ENCODE measurements around the gene ROBO3.

Gene ROBO3

DNA sequence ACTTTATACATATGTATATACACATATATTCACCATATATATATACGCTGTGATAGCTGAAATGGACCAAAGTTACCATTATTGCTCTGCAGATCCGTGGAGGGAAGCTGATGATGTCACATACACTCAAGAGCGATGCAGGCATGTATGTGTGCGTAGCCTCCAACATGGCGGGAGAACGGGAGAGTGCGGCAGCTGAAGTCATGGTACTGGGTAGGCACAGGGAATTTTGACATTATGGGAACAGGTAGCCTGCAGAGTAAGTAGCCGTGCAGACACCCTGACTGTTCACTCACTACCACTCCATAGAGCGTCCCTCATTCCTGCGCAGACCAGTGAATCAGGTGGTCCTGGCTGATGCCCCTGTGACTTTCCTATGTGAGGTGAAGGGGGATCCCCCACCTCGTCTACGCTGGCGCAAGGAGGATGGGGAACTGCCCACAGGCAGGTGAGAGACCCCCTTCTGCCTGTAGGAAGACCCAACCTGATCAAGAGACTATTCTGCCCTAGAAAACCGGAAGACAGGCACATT lies 4.7 kb downstream of the ROBO3 start:
- Histone ChIP-seq H3K27me3 (replicated peaks in 2 of 5; ENCODE audit: control insufficient read depth in 4 of 5, insufficient read depth in 5 of 5, low read length in 4 of 5) (peaks cover 4 to 99% (median 62%) of the 10 kb centered on the region in 5 experiments), H3K4me1 (ENCODE audit: control extremely low read depth in 1 of 4, control insufficient read depth in 4 of 4, insufficient read depth in 4 of 4, low read length in 3 of 4) (peaks cover 0 to 29% (median 18%) of the 10 kb centered on the region in 4 experiments), H3K4me3 (ENCODE audit: control insufficient read depth in 1 of 7, extremely low read depth in 1 of 7, insufficient read depth in 4 of 7, low read depth in 2 of 7, low read length in 6 of 7) (no peak overlapping the region), H3K36me3 (ENCODE audit: control insufficient read depth in 4 of 4, insufficient read depth in 4 of 4, low read length in 3 of 4) (no peaks in the 10 kb centered on the region), H3K27ac (ENCODE audit: insufficient read depth in 1 of 2, low read depth in 1 of 2, low read length in 2 of 2, poor library complexity in 1 of 2, severe bottlenecking in 2 of 2) (no peak overlapping the region), H3K9me3 (ENCODE audit: control extremely low read depth in 1 of 5, control insufficient read depth in 4 of 5, insufficient read depth in 2 of 5, low read depth in 1 of 5, low read length in 4 of 5) (peaks cover 0 to 4% (median 3%) of the 10 kb centered on the region in 5 experiments)
- ChIA-PET CTCF (interaction anchor here (0.7 to 3.0 kb wide), 7 partner anchors 10 to 226 kb away, joined by 3 to 9 read pairs (median 3); no protein-coding TSS in a partner anchor), POLR2A (no interaction called here)
- 44% methylated on average over 9 of the region's 14 CpGs for WGBS (ENCODE audit: insufficient coverage)
- DNase-seq = no peak

DNA sequence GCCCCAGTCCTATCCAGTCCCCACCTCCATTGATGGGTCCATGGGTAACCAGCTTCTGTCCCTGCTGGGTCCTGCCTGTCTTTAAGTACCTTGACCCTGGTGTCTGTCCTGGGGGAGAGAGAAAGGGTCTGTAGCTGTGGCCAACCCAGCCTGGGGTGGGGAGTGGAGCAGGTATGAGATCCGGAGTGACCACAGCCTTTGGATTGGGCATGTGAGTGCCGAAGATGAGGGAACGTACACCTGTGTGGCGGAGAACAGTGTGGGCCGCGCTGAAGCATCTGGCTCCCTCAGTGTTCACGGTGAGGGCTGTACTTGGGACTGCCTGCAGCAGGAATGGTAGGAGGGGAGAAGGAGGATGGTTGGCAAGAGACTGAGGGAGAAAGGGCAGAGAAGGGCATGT lies 5.2 kb downstream of the ROBO3 start:
- peaks cover 4 to 97% (median 61%) of the 10 kb centered on the region in 5 experiments for H3K27me3 ChIP-seq (replicated peaks in 2 of 5; ENCODE audit: control insufficient read depth in 4 of 5, insufficient read depth in 5 of 5, low read length in 4 of 5)
- ChIA-PET POLR2A (no interaction called here), CTCF (interaction anchor here (1.1 to 3.0 kb wide), 5 partner anchors 9 to 201 kb away, joined by 3 to 9 read pairs (median 5); no protein-coding TSS in a partner anchor)
- peaks cover 0 to 24% (median 16%) of the 10 kb centered on the region in 4 experiments for H3K4me1 ChIP-seq (ENCODE audit: control extremely low read depth in 1 of 4, control insufficient read depth in 4 of 4, insufficient read depth in 4 of 4, low read length in 3 of 4)
- H3K27ac ChIP-seq (ENCODE audit: insufficient read depth in 1 of 2, low read depth in 1 of 2, low read length in 2 of 2, poor library complexity in 1 of 2, severe bottlenecking in 2 of 2) = no peak overlapping the region
- no peaks in the 10 kb centered on the region for H3K36me3 ChIP-seq (ENCODE audit: control insufficient read depth in 4 of 4, insufficient read depth in 4 of 4, low read length in 3 of 4)
- WGBS (ENCODE audit: insufficient coverage) = 65% methylated on average over 7 of the region's 7 CpGs
- DNase-seq = no peak
- H3K9me3 ChIP-seq (ENCODE audit: control extremely low read depth in 1 of 5, control insufficient read depth in 4 of 5, insufficient read depth in 2 of 5, low read depth in 1 of 5, low read length in 4 of 5) = peaks cover 0 to 4% (median 3%) of the 10 kb centered on the region in 5 experiments
- H3K4me3 ChIP-seq (ENCODE audit: control insufficient read depth in 1 of 7, extremely low read depth in 1 of 7, insufficient read depth in 4 of 7, low read depth in 2 of 7, low read length in 6 of 7) = no peak overlapping the region

DNA sequence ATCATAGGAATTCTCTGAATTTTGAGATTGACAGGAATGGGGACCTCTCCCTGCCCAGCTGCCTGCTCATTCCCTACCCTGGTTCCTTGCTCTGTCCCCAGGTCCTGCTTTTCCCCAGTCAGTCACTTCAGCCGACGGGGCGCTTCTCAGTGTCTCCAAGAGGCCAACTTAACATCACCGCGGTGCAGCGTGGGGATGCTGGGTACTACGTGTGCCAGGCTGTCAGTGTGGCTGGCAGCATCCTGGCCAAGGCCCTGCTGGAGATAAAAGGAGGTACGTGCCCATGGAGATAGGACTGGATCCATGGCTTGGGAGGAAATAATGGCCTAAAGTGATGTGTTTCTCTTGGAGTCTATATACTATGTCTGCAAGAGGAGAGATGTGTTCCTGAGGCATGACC lies 7.0 kb downstream of the ROBO3 start:
- Histone ChIP-seq H3K27ac (ENCODE audit: insufficient read depth in 1 of 2, low read depth in 1 of 2, low read length in 2 of 2, poor library complexity in 1 of 2, severe bottlenecking in 2 of 2) (no peak overlapping the region), H3K27me3 (replicated peaks in 2 of 5; ENCODE audit: control insufficient read depth in 4 of 5, insufficient read depth in 5 of 5, low read length in 4 of 5) (peaks cover 4 to 83% (median 54%) of the 10 kb centered on the region in 5 experiments), H3K36me3 (ENCODE audit: control insufficient read depth in 4 of 4, insufficient read depth in 4 of 4, low read length in 3 of 4) (no peaks in the 10 kb centered on the region), H3K9me3 (ENCODE audit: control extremely low read depth in 1 of 5, control insufficient read depth in 4 of 5, insufficient read depth in 2 of 5, low read depth in 1 of 5, low read length in 4 of 5) (no peaks in the 10 kb centered on the region), H3K4me1 (ENCODE audit: control extremely low read depth in 1 of 4, control insufficient read depth in 4 of 4, insufficient read depth in 4 of 4, low read length in 3 of 4) (peaks cover 0 to 30% (median 24%) of the 10 kb centered on the region in 4 experiments), H3K4me3 (ENCODE audit: control insufficient read depth in 1 of 7, extremely low read depth in 1 of 7, insufficient read depth in 4 of 7, low read depth in 2 of 7, low read length in 6 of 7) (no peak overlapping the region)
- ChIA-PET POLR2A (no interaction called here), CTCF (interaction anchor here (1.0 kb wide), 1 partner anchor 25 kb away, joined by 3 read pairs; the partner anchor contains the start of gene ROBO4)
- peak in 1 of 3 donors; percentile 40 for DNase-seq
- 41% methylated on average over 5 of the region's 8 CpGs for WGBS (ENCODE audit: insufficient coverage)

DNA sequence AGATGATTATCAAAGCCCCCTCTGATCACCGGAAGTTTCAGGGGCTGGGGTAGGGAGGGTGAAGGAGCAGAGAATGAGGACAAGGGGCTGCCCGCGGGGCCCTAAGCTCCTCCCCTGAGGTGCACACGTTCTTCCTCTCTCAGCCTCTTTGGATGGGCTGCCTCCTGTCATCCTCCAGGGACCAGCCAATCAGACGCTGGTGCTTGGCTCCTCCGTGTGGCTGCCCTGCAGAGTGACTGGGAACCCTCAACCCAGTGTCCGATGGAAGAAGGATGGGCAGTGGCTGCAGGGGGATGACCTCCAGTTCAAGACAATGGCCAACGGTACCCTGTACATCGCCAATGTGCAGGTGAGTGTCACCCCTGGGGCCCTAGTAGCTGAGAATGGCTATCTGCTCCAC lies 7.5 kb downstream of the ROBO3 start:
- Histone ChIP-seq H3K27ac (ENCODE audit: insufficient read depth in 1 of 2, low read depth in 1 of 2, low read length in 2 of 2, poor library complexity in 1 of 2, severe bottlenecking in 2 of 2) (no peak overlapping the region), H3K4me1 (ENCODE audit: control extremely low read depth in 1 of 4, control insufficient read depth in 4 of 4, insufficient read depth in 4 of 4, low read length in 3 of 4) (peaks cover 0 to 35% (median 28%) of the 10 kb centered on the region in 4 experiments), H3K27me3 (replicated peaks in 2 of 5; ENCODE audit: control insufficient read depth in 4 of 5, insufficient read depth in 5 of 5, low read length in 4 of 5) (peaks cover 4 to 78% (median 52%) of the 10 kb centered on the region in 5 experiments), H3K36me3 (ENCODE audit: control insufficient read depth in 4 of 4, insufficient read depth in 4 of 4, low read length in 3 of 4) (no peaks in the 10 kb centered on the region), H3K4me3 (ENCODE audit: control insufficient read depth in 1 of 7, extremely low read depth in 1 of 7, insufficient read depth in 4 of 7, low read depth in 2 of 7, low read length in 6 of 7) (no peak overlapping the region), H3K9me3 (ENCODE audit: control extremely low read depth in 1 of 5, control insufficient read depth in 4 of 5, insufficient read depth in 2 of 5, low read depth in 1 of 5, low read length in 4 of 5) (no peaks in the 10 kb centered on the region)
- CTCF ChIA-PET = interaction anchor here (0.8 to 1.0 kb wide), 2 partner anchors 24 to 75 kb away, joined by 3 read pairs; partner anchors contain the start of gene ROBO4
- DNase-seq = no peak
- WGBS (ENCODE audit: insufficient coverage) = 25% methylated on average over 9 of the region's 9 CpGs
- POLR2A ChIA-PET = no interaction called here

DNA sequence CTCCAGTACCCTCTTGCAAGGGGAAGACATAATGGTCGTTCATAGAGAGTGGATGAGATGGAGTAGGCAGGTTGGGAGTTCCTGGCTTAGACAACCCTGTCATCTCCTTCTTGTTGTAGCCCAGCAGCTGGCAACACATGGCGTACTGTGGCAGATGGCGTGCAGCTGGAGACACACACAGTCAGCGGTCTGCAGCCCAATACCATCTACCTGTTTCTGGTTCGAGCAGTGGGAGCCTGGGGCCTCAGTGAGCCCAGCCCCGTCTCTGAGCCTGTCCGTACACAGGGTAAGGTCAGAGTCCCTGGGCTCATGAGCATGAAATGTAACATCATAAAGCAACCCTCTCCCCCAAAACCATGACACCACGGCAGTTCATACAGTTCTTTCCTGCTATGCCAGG lies 8.7 kb downstream of the ROBO3 start:
- Histone ChIP-seq H3K27me3 (replicated peaks in 2 of 5; ENCODE audit: control insufficient read depth in 4 of 5, insufficient read depth in 5 of 5, low read length in 4 of 5) (peaks cover 0 to 66% (median 44%) of the 10 kb centered on the region in 5 experiments), H3K36me3 (ENCODE audit: control insufficient read depth in 4 of 4, insufficient read depth in 4 of 4, low read length in 3 of 4) (no peaks in the 10 kb centered on the region), H3K4me3 (ENCODE audit: control insufficient read depth in 1 of 7, extremely low read depth in 1 of 7, insufficient read depth in 4 of 7, low read depth in 2 of 7, low read length in 6 of 7) (no peak overlapping the region), H3K27ac (ENCODE audit: insufficient read depth in 1 of 2, low read depth in 1 of 2, low read length in 2 of 2, poor library complexity in 1 of 2, severe bottlenecking in 2 of 2) (no peak overlapping the region), H3K9me3 (ENCODE audit: control extremely low read depth in 1 of 5, control insufficient read depth in 4 of 5, insufficient read depth in 2 of 5, low read depth in 1 of 5, low read length in 4 of 5) (no peaks in the 10 kb centered on the region), H3K4me1 (ENCODE audit: control extremely low read depth in 1 of 4, control insufficient read depth in 4 of 4, insufficient read depth in 4 of 4, low read length in 3 of 4) (peaks cover 0 to 36% (median 25%) of the 10 kb centered on the region in 4 experiments)
- POLR2A ChIA-PET = no interaction called here
- WGBS (ENCODE audit: insufficient coverage) = 98% methylated on average over 6 of the region's 8 CpGs
- CTCF ChIA-PET = interaction anchor here (1.0 kb wide), 1 partner anchor 29 kb away, joined by 4 read pairs; no protein-coding TSS in a partner anchor
- no peak for DNase-seq

DNA sequence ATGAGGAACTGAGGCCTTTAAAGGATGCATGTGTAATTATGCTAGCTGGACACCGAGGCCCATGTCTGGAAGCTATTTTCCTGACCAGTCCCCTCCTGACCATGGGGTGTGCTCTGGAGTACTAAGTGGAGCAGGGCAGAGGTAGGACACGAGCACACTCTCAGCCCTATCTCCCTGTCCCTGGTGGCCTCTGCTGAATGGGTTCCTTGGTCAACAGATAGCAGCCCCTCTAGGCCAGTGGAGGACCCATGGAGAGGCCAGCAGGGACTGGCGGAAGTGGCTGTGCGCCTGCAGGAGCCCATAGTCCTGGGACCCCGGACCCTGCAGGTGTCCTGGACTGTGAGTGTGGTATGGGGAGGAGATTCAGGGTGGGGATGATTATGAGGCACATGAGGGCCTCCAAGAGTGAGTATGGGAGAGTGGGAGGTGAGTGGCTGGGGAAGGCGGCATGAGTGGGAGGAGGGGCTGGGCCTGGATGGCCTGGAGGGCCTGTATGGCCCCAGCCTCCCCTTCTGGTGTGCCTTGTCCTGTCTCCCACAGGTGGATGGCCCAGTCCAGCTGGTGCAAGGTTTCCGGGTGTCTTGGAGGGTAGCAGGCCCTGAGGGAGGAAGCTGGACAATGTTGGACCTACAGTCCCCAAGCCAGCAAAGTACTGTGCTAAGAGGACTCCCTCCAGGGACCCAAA lies 9.5 kb downstream of the ROBO3 start:
- CTCF ChIA-PET = interaction anchor here (1.0 to 2.2 kb wide), 3 partner anchors 9 to 30 kb away, joined by 4 to 14 read pairs (median 12); partner anchors contain the start of gene ROBO3
- no peaks in the 10 kb centered on the region for H3K36me3 ChIP-seq (ENCODE audit: control insufficient read depth in 4 of 4, insufficient read depth in 4 of 4, low read length in 3 of 4)
- H3K27me3 ChIP-seq (replicated peaks in 2 of 5; ENCODE audit: control insufficient read depth in 4 of 5, insufficient read depth in 5 of 5, low read length in 4 of 5) = peaks cover 0 to 58% (median 40%) of the 10 kb centered on the region in 5 experiments
- no peaks in the 10 kb centered on the region for H3K9me3 ChIP-seq (ENCODE audit: control extremely low read depth in 1 of 5, control insufficient read depth in 4 of 5, insufficient read depth in 2 of 5, low read depth in 1 of 5, low read length in 4 of 5)
- no peak overlapping the region for H3K4me3 ChIP-seq (ENCODE audit: control insufficient read depth in 1 of 7, extremely low read depth in 1 of 7, insufficient read depth in 4 of 7, low read depth in 2 of 7, low read length in 6 of 7)
- peaks cover 0 to 39% (median 29%) of the 10 kb centered on the region in 4 experiments for H3K4me1 ChIP-seq (ENCODE audit: control extremely low read depth in 1 of 4, control insufficient read depth in 4 of 4, insufficient read depth in 4 of 4, low read length in 3 of 4)
- POLR2A ChIA-PET = no interaction called here
- no peak overlapping the region for H3K27ac ChIP-seq (ENCODE audit: insufficient read depth in 1 of 2, low read depth in 1 of 2, low read length in 2 of 2, poor library complexity in 1 of 2, severe bottlenecking in 2 of 2)
- DNase-seq = no peak
- WGBS (ENCODE audit: insufficient coverage) = 94% methylated on average over 7 of the region's 7 CpGs
